ENCODE measurements around the gene IDI1. TPM values are rescaled to one million over a fixed set of nuclear protein-coding genes. Genes with fewer than 3 reads are reported as not detected.

The IDI1 gene
- total RNA-seq, 1 donor from 2014 or later, result 3.8 TPM

DNA sequence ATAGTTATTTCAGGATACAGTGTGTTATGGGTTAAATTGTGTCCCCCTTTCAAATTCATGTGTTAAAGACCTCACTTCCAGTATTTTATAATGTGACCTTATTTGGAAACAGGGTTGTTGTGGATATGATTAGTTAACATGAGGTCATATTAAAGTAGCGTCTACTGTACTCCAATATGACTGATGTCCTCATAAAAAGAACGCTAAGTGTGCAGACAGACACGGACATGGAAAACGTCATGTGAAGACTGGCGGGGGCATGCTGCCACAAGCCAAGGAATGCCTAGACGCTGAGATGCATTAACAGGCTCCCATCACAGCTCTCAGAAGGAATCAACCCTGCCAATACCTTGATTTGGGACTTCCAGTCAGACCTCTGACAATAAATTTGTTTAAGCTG is 5.8 kb upstream of the IDI1 start:
- Histone ChIP-seq H3K4me1 (peaks cover 6 to 21% of the 10 kb centered on the region in 2 donors), H3K27me3 (no peaks in the 10 kb centered on the region), H3K9me3 (no peaks in the 10 kb centered on the region), H3K36me3 (peaks cover 3 to 10% of the 10 kb centered on the region in 2 donors), H3K27ac (peak overlapping the region in 1 of 2 donors; percentile 100), H3K4me3 (peak overlapping the region in 1 of 2 donors; percentile 76)
- TF ChIP-seq, protein P1, sequence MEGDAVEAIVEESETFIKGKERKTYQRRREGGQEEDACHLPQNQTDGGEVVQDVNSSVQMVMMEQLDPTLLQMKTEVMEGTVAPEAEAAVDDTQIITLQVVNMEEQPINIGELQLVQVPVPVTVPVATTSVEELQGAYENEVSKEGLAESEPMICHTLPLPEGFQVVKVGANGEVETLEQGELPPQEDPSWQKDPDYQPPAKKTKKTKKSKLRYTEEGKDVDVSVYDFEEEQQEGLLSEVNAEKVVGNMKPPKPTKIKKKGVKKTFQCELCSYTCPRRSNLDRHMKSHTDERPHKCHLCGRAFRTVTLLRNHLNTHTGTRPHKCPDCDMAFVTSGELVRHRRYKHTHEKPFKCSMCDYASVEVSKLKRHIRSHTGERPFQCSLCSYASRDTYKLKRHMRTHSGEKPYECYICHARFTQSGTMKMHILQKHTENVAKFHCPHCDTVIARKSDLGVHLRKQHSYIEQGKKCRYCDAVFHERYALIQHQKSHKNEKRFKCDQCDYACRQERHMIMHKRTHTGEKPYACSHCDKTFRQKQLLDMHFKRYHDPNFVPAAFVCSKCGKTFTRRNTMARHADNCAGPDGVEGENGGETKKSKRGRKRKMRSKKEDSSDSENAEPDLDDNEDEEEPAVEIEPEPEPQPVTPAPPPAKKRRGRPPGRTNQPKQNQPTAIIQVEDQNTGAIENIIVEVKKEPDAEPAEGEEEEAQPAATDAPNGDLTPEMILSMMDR (IDR thresholded peaks at IDR 0.05), result no peak
- DNase-seq (ENCODE audit: low spot score in 2 of 2), result no peak
- intact Hi-C loops (cut with DNase I), result loop anchor here (5.0 kb wide), 1 partner anchor 542 kb away; no protein-coding TSS in a partner anchor

DNA sequence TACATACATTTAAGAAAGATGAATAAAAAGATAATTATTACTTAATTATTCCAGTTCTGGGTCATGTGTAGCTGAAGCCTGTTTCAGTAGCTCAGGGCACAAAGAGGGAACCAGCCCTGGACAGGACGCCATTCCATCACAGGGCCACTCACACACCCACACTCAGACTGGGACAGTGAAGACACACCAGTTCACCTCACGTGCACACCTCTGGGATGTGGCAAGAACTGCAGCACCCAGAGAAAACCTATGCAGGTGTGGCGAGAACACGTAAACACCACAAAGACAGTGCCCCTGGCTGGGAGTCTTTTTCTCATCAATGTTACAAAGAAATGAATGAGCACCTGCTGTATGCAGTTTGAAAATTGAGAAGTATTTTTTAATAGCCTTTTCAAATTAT is 1.6 kb upstream of the IDI1 start:
- Histone ChIP-seq H3K27ac (peak overlapping the region in 1 of 2 donors; percentile 98), H3K4me1 (peaks cover 6 to 27% of the 10 kb centered on the region in 2 donors), H3K27me3 (no peaks in the 10 kb centered on the region), H3K9me3 (no peaks in the 10 kb centered on the region), H3K4me3 (peak overlapping the region in 1 of 2 donors; percentile 87), H3K36me3 (peaks cover 3 to 10% of the 10 kb centered on the region in 2 donors)
- intact Hi-C loops (cut with DNase I), result no loop called here
- no peak for DNase-seq (ENCODE audit: low spot score in 2 of 2)
- TF ChIP-seq, protein P1 (IDR thresholded peaks at IDR 0.05), result no peak

GRCh38 chr10:1050145-1050544 is 1.2 kb upstream of the IDI1 start:
- Histone ChIP-seq H3K36me3 (peaks cover 3 to 10% of the 10 kb centered on the region in 2 donors), H3K27me3 (no peaks in the 10 kb centered on the region), H3K9me3 (no peaks in the 10 kb centered on the region), H3K4me3 (peak overlapping the region; percentile 86 to 87), H3K27ac (peak overlapping the region; percentile 98 to 100), H3K4me1 (peaks cover 5 to 23% of the 10 kb centered on the region in 2 donors)
- TF ChIP-seq, protein P1 (IDR thresholded peaks at IDR 0.05), result no peak
- DNase-seq (ENCODE audit: low spot score in 2 of 2), result no peak
- intact Hi-C loops (cut with DNase I), result no loop called here

- H3K27me3 ChIP-seq, result no peaks in the 10 kb centered on the region
- peaks cover 3 to 10% of the 10 kb centered on the region in 2 donors for H3K36me3 ChIP-seq
- TF ChIP-seq, protein P1 (IDR thresholded peaks at IDR 0.05), result no peak
- peaks cover 0 to 19% of the 10 kb centered on the region in 2 donors for H3K4me1 ChIP-seq
- peak overlapping the region; percentile 86 to 87 for H3K4me3 ChIP-seq
- H3K9me3 ChIP-seq, result no peaks in the 10 kb centered on the region
- DNase-seq (ENCODE audit: low spot score in 2 of 2), result no peak
- intact Hi-C loops (cut with DNase I), result loop anchor here (1.0 kb wide), 2 partner anchors 61 to 118 kb away; partner anchors contain the start of genes GTPBP4 and LARP4B
- H3K27ac ChIP-seq, result peak overlapping the region; percentile 98 to 100
These were observed 573 bp upstream of the IDI1 start for GRCh38 chr10:1049425-1049958.

GRCh38 chr10:1048349-1048731 is 579 bp downstream of the IDI1 start:
- Histone ChIP-seq H3K9me3 (no peaks in the 10 kb centered on the region), H3K27me3 (no peaks in the 10 kb centered on the region), H3K27ac (peak overlapping the region; percentile 98 to 100), H3K4me1 (peaks cover 0 to 18% of the 10 kb centered on the region in 2 donors), H3K4me3 (peak overlapping the region; percentile 86 to 87), H3K36me3 (peaks cover 4 to 13% of the 10 kb centered on the region in 2 donors)
- TF ChIP-seq, protein P1 (IDR thresholded peaks at IDR 0.05), result no peak
- intact Hi-C loops (cut with DNase I), result loop anchor here (1.0 kb wide), 1 partner anchor 8 kb away; the partner anchor contains the start of gene WDR37
- peak in 1 of 2 donors; percentile 77 for DNase-seq (ENCODE audit: low spot score in 2 of 2)
